Neuronal stem cell (in vitro differentiated cells): ENCODE data around the gene TRAK1.
A peak's percentile ranks its signal among the peaks of the same experiment; 100 is the strongest.

Source experiments
- DNase-seq: peaks from one replicate; pipeline ENCODE4 v3.0.0-alpha.2; 2013; ENCODE audit warnings: low spot score
- H2AFZ ChIP-seq: one replicate; pipeline ENCODE4 v1.6.1; 2013; ENCODE audit warnings: mild to moderate bottlenecking, low read length, inconsistent platforms
- H2AK5ac ChIP-seq: 2 replicates; pipeline ENCODE4 v1.6.1; 2013; ENCODE audit warnings: low read depth, mild to moderate bottlenecking, inconsistent platforms, low read length, moderate library complexity, mixed read lengths
- H2BK120ac ChIP-seq: 2 replicates; pipeline ENCODE4 v1.6.1; 2013; ENCODE audit warnings: low read depth, mild to moderate bottlenecking, inconsistent platforms, low read length, moderate library complexity, mixed read lengths
- H2BK12ac ChIP-seq: one replicate; pipeline ENCODE4 v1.6.1; 2013; ENCODE audit warnings: low read length, inconsistent platforms
- H2BK15ac ChIP-seq: 2 replicates; pipeline ENCODE4 v1.6.1; 2013; ENCODE audit warnings: mild to moderate bottlenecking, low read length, inconsistent platforms, mixed read lengths
- H2BK5ac ChIP-seq: one replicate; pipeline ENCODE4 v1.6.1; 2013; ENCODE audit warnings: inconsistent platforms, mild to moderate bottlenecking, low read length, moderate library complexity
- H3K14ac ChIP-seq: one replicate; pipeline ENCODE4 v1.6.1; 2013; ENCODE audit warnings: low read length, inconsistent platforms
- H3K18ac ChIP-seq: 2 replicates; pipeline ENCODE4 v1.6.1; 2013; ENCODE audit warnings: low read length, inconsistent platforms
- H3K23ac ChIP-seq: 2 replicates; pipeline ENCODE4 v1.6.1; 2013; ENCODE audit warnings: low read depth, mild to moderate bottlenecking, mixed read lengths, low read length, inconsistent platforms; ENCODE audit not compliant: poor library complexity
- H3K27ac ChIP-seq: replicated peaks from 3 replicates; pipeline ENCODE4 v1.5.1; 2013; ENCODE audit warnings: low read length, inconsistent platforms
- H3K27me3 ChIP-seq, 3 experiments: 2 replicates each; pipeline ENCODE4 v1.6.1; 2013; ENCODE audit warnings: low read length in 3 of 3, mild to moderate bottlenecking in 2 of 3, inconsistent platforms in 1 of 3, low read depth in 1 of 3, mixed read lengths in 1 of 3, moderate library complexity in 1 of 3; ENCODE audit not compliant: control insufficient read depth in 3 of 3, insufficient read depth in 3 of 3
- H3K36me3 ChIP-seq, 2 donors: replicated peaks in 1 of 2; 2 replicates each; pipeline ENCODE4 v1.6.1; 2013; ENCODE audit warnings: low read length in 2 of 2; ENCODE audit not compliant: control insufficient read depth in 2 of 2, insufficient read depth in 2 of 2
- H3K4ac ChIP-seq: 2 replicates; pipeline ENCODE4 v1.6.1; 2013; ENCODE audit warnings: inconsistent platforms, mild to moderate bottlenecking, low read length, moderate library complexity
- H3K4me1 ChIP-seq, 2 donors: 1 replicate in 1 of 2; 2 replicates in 1 of 2; pipeline ENCODE4 v1.6.1; 2013; ENCODE audit warnings: low read length in 2 of 2, low read depth in 1 of 2; ENCODE audit not compliant: control insufficient read depth in 2 of 2, insufficient read depth in 1 of 2
- H3K4me2 ChIP-seq: one replicate; pipeline ENCODE4 v1.6.1; 2013; ENCODE audit warnings: mild to moderate bottlenecking, low read length, inconsistent platforms; ENCODE audit not compliant: insufficient read depth, poor library complexity, severe bottlenecking
- H3K4me3 ChIP-seq, 2 donors: 2 replicates each; pipeline ENCODE4 v1.5.1; 2013; ENCODE audit warnings: low read length in 2 of 2, mild to moderate bottlenecking in 2 of 2, inconsistent platforms in 1 of 2, moderate library complexity in 1 of 2
- H3K79me1 ChIP-seq: one replicate; pipeline ENCODE4 v1.6.1; 2013; ENCODE audit warnings: low read depth, mild to moderate bottlenecking, inconsistent platforms, low read length, moderate library complexity
- H3K9ac ChIP-seq: one replicate; pipeline ENCODE4 v1.6.1; 2013; ENCODE audit warnings: mild to moderate bottlenecking, low read depth, low read length, inconsistent platforms; ENCODE audit not compliant: poor library complexity
- H3K9me3 ChIP-seq, 2 donors: replicated peaks in 1 of 2; 2 replicates each; pipeline versions ENCODE3 to v1.6.1; 2013; ENCODE audit warnings: low read length in 2 of 2, mild to moderate bottlenecking in 2 of 2, inconsistent platforms in 1 of 2, low read depth in 1 of 2, mixed read lengths in 1 of 2, moderate library complexity in 1 of 2; ENCODE audit not compliant: control insufficient read depth in 2 of 2, insufficient read depth in 1 of 2
- H4K8ac ChIP-seq: one replicate; pipeline ENCODE4 v1.6.1; 2013; ENCODE audit warnings: low read depth, mild to moderate bottlenecking, inconsistent platforms, low read length, moderate library complexity
- H4K91ac ChIP-seq: one replicate; pipeline ENCODE4 v1.6.1; 2013; ENCODE audit warnings: low read length, low read depth, mild to moderate bottlenecking, inconsistent platforms; ENCODE audit not compliant: poor library complexity
- WGBS, 2 donors: extraction: QIAGEN DNeasy Blood & Tissue Kit; methylation state at CpG; one replicate each; pipeline ENCODE4 v1.1.7; 2013; ENCODE audit warnings: missing lambda C conversion rate in 2 of 2, mixed read lengths in 1 of 2; ENCODE audit not compliant: insufficient read length in 2 of 2, insufficient replicate concordance in 1 of 2; ENCODE audit errors: extremely low coverage in 2 of 2; 5-methylcytosine and 5-hydroxymethylcytosine counted together

Gene TRAK1

DNA sequence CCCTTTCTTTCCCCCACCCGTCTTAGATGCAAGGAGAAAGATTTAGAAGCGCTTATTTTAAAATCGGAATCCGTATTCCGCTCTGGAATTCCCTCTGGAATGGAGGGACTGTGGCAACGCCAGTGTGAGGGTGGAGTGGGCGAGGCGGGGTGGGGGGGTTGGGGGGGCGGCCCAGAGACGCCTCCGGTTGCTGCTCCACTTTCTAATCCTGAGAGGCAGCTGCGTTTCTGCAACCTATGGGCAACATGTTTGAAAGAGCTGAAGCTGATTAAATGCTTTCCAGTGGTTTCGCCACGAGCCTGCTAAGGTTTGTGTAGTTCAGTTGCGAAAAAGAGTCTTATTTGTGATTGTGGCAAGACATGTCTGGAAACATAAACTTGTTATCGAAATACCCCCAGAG is 174.9 kb downstream of the TRAK1 start, which contains the start of gene CCK:
Gene CCK, minus strand, starts transcription at position 101 of the 400 bp plus-strand sequence. CDS start 2,555 bp downstream, outside the sequence.
- Histone ChIP-seq H3K79me1 (no peaks in the 10 kb centered on the region), H3K23ac (peak within 1 kb of the TSS; percentile 88), H3K27ac (no peak within 1 kb of the TSS), H3K4me2 (no peak within 1 kb of the TSS), H4K91ac (no peak within 1 kb of the TSS), H3K9me3 (peaks cover 0 to 5% of the 10 kb centered on the region in 2 donors), H3K9ac (no peak within 1 kb of the TSS), H2BK120ac (peak within 1 kb of the TSS; percentile 52), H3K14ac (no peak within 1 kb of the TSS), H3K36me3 (no peaks in the 10 kb centered on the region), H3K27me3 (peaks cover 0 to 47% (median 14%) of the 10 kb centered on the region in 3 experiments), H2AK5ac (peak within 1 kb of the TSS; percentile 98), H3K4ac (peak within 1 kb of the TSS; percentile 69), H4K8ac (no peak within 1 kb of the TSS), H2BK12ac (peak within 1 kb of the TSS; percentile 98), H2AFZ (no peak within 1 kb of the TSS), H2BK5ac (peak within 1 kb of the TSS; percentile 45), H2BK15ac (peak within 1 kb of the TSS; percentile 83), H3K4me3 (no peak within 1 kb of the TSS), H3K4me1 (peaks cover 0 to 10% of the 10 kb centered on the region in 2 donors), H3K18ac (peak within 1 kb of the TSS; percentile 89)
- no CpG with 5 or more reads among the region's 16 CpGs for WGBS, 2 donors
- no peak for DNase-seq

DNA sequence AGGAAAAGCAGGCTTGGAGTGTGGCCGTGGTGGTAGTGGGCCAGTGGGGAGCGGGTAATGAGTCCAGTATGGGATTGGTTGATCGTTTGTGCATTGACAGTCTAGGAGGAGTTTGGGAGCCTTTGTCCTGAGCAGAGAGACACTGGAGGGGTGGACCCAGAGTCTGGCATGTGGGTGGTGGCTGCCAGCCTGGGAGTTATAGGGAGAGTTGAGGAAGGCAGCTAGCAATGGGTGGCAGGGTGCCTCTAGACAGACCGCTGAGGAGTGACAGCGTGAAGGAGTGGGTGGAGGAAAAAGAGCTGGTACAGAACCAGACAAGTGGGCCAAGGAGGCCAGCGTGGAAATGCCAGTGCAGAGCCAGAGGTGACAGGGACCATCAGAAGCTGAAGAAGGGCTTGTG is 176.7 kb downstream of the TRAK1 start:
- no peak overlapping the region for H3K4ac ChIP-seq
- peak overlapping the region; percentile 50 for H3K18ac ChIP-seq
- H4K8ac ChIP-seq, result no peak overlapping the region
- H2BK15ac ChIP-seq, result no peak overlapping the region
- H2AK5ac ChIP-seq, result no peak overlapping the region
- no peaks in the 10 kb centered on the region for H3K79me1 ChIP-seq
- DNase-seq, result no peak
- no peak overlapping the region for H3K14ac ChIP-seq
- H3K9me3 ChIP-seq, result peaks cover 0 to 5% of the 10 kb centered on the region in 2 donors
- H2BK5ac ChIP-seq, result no peak overlapping the region
- H2BK12ac ChIP-seq, result no peak overlapping the region
- H2BK120ac ChIP-seq, result no peak overlapping the region
- no peak overlapping the region for H3K9ac ChIP-seq
- H3K27ac ChIP-seq, result no peak overlapping the region
- peaks cover 0 to 30% (median 14%) of the 10 kb centered on the region in 3 experiments for H3K27me3 ChIP-seq
- H3K4me2 ChIP-seq, result no peak overlapping the region
- H2AFZ ChIP-seq, result no peak overlapping the region
- H3K36me3 ChIP-seq, result no peaks in the 10 kb centered on the region
- H3K4me3 ChIP-seq, result no peak overlapping the region
- peaks cover 0 to 4% of the 10 kb centered on the region in 2 donors for H3K4me1 ChIP-seq
- peak overlapping the region; percentile 45 for H3K23ac ChIP-seq
- WGBS, 2 donors, result no CpG with 5 or more reads among the region's 6 CpGs
- H4K91ac ChIP-seq, result no peak overlapping the region

DNA sequence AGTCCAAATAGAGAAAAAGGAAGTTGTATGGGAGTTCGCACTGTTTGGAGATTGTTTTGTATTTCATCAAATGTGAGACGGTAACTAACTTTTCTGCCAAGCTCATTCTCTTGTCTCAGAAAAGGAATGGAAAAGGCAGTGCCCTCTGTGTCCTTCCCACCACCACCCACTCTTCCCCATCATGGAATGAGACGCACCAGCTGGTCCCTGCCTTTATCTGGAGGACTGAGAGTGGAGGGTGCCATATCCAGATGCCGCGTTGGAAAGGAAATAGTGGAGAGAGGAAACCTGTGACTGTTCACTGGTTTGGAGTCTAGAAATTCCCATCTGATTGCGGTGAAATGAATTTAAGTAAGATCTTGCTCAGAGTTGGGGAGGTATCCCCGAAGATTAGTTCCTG is 178.5 kb downstream of the TRAK1 start:
- no CpG with 5 or more reads among the region's 7 CpGs for WGBS, 2 donors
- Histone ChIP-seq H2BK15ac (no peak overlapping the region), H3K36me3 (no peaks in the 10 kb centered on the region), H3K23ac (no peak overlapping the region), H2BK120ac (no peak overlapping the region), H3K4me1 (no peaks in the 10 kb centered on the region), H2BK5ac (no peak overlapping the region), H2BK12ac (no peak overlapping the region), H3K9me3 (peaks cover 0 to 5% of the 10 kb centered on the region in 2 donors), H4K8ac (no peak overlapping the region), H4K91ac (no peak overlapping the region), H3K27ac (no peak overlapping the region), H2AFZ (no peak overlapping the region), H3K4me2 (no peak overlapping the region), H3K4me3 (no peak overlapping the region), H3K9ac (no peak overlapping the region), H3K79me1 (no peaks in the 10 kb centered on the region), H3K4ac (no peak overlapping the region), H3K14ac (no peak overlapping the region), H2AK5ac (no peak overlapping the region), H3K18ac (no peak overlapping the region), H3K27me3 (peaks cover 0 to 13% (median 5%) of the 10 kb centered on the region in 3 experiments)
- DNase-seq, result no peak

DNA sequence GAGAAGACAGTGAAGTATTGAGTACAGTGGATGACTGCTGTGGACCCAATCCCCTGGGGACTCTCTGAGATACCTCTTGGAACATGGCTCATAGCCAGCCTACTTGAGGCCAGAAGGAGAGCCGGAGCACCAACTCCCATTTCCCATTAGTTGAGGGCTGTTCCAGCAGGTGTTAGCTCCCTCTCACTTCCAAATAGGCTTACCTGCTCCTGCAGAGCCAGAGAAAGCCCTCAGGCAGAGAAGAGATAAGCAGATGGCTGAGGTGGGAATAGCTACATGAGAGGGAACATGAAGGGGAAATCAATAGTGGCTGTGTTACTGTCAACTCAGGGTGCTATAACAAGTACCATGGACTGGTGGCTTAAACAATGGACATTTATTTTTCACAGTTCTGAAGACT is 179.4 kb downstream of the TRAK1 start:
- Histone ChIP-seq H3K4me3 (no peak overlapping the region), H4K91ac (no peak overlapping the region), H3K4me2 (no peak overlapping the region), H3K18ac (peak overlapping the region; percentile 21), H3K4ac (no peak overlapping the region), H2AFZ (no peak overlapping the region), H3K4me1 (no peaks in the 10 kb centered on the region), H2BK12ac (no peak overlapping the region), H3K14ac (no peak overlapping the region), H3K9me3 (peaks cover 0 to 2% of the 10 kb centered on the region in 2 donors), H2BK5ac (no peak overlapping the region), H3K36me3 (no peaks in the 10 kb centered on the region), H3K23ac (no peak overlapping the region), H4K8ac (no peak overlapping the region), H3K79me1 (no peaks in the 10 kb centered on the region), H3K27me3 (peaks cover 0 to 12% (median 1%) of the 10 kb centered on the region in 3 experiments), H2BK15ac (no peak overlapping the region), H2AK5ac (no peak overlapping the region), H2BK120ac (no peak overlapping the region), H3K9ac (no peak overlapping the region), H3K27ac (no peak overlapping the region)
- no CpG with 5 or more reads among the region's 1 CpG for WGBS, 2 donors
- no peak for DNase-seq
